ENCODE measurements around the gene ERICH6B.

Gene ERICH6B

GRCh38 chr13:45601680-45602079, 13.9 kb downstream of the ERICH6B start:
- DNase-seq (ENCODE audit: low spot score): no peak

GRCh38 chr13:45598597-45598996, 16.9 kb downstream of the ERICH6B start:
- DNase-seq (ENCODE audit: low spot score): no peak

- DNase-seq (ENCODE audit: low spot score): no peak
These were observed 18.6 kb downstream of the ERICH6B start for GRCh38 chr13:45596800-45597475.

GRCh38 chr13:45595965-45596364, 19.6 kb downstream of the ERICH6B start:
- no peak for DNase-seq (ENCODE audit: low spot score)

- no peak for DNase-seq (ENCODE audit: low spot score)
These were observed 20.8 kb downstream of the ERICH6B start for GRCh38 chr13:45594764-45595163.

GRCh38 chr13:45594227-45594626, 21.3 kb downstream of the ERICH6B start:
- no peak for DNase-seq (ENCODE audit: low spot score)

GRCh38 chr13:45592758-45593157, 22.8 kb downstream of the ERICH6B start:
- DNase-seq (ENCODE audit: low spot score): no peak

- DNase-seq (ENCODE audit: low spot score): no peak
These were observed 25.5 kb downstream of the ERICH6B start for GRCh38 chr13:45590066-45590465.

- DNase-seq (ENCODE audit: low spot score): no peak
These were observed 27.6 kb downstream of the ERICH6B start for GRCh38 chr13:45587897-45588296.

GRCh38 chr13:45584816-45585215, 30.7 kb downstream of the ERICH6B start:
- DNase-seq (ENCODE audit: low spot score): no peak

GRCh38 chr13:45582408-45583076, 33.0 kb downstream of the ERICH6B start:
- no peak for DNase-seq (ENCODE audit: low spot score)

GRCh38 chr13:45576466-45576865, 39.1 kb downstream of the ERICH6B start:
- DNase-seq (ENCODE audit: low spot score): no peak

- no peak for DNase-seq (ENCODE audit: low spot score)
These were observed 39.7 kb downstream of the ERICH6B start for GRCh38 chr13:45575830-45576180.

- no peak for DNase-seq (ENCODE audit: low spot score)
These were observed 40.3 kb downstream of the ERICH6B start for GRCh38 chr13:45575146-45575829.

GRCh38 chr13:45565331-45565730, 50.2 kb downstream of the ERICH6B start:
- DNase-seq (ENCODE audit: low spot score): no peak

- DNase-seq (ENCODE audit: low spot score): no peak
These were observed 51.3 kb downstream of the ERICH6B start for GRCh38 chr13:45564133-45564776.

- no peak for DNase-seq (ENCODE audit: low spot score)
These were observed 60.9 kb downstream of the ERICH6B start for GRCh38 chr13:45554604-45555109.

GRCh38 chr13:45548281-45548680, 67.3 kb downstream of the ERICH6B start:
- no peak for DNase-seq (ENCODE audit: low spot score)

- DNase-seq (ENCODE audit: low spot score): no peak
These were observed 69.2 kb downstream of the ERICH6B start for GRCh38 chr13:45546410-45546765.

GRCh38 chr13:45545686-45546409, 69.7 kb downstream of the ERICH6B start:
- DNase-seq (ENCODE audit: low spot score): no peak

GRCh38 chr13:45544520-45544919, 71.0 kb downstream of the ERICH6B start:
- DNase-seq (ENCODE audit: low spot score): no peak

GRCh38 chr13:45542878-45543277, 72.7 kb downstream of the ERICH6B start:
- DNase-seq (ENCODE audit: low spot score): no peak
